Jurkat, Clone E6-1 (cell line): ENCODE measurements around the gene SYCP1. TPM values are rescaled to one million over a fixed set of nuclear protein-coding genes. Genes with fewer than 3 reads are reported as not detected.
"Not testable (repeated sequence)": the region's sequence is repeated elsewhere in the genome, so short reads cannot be mapped to it uniquely, and the experiment has no call there.

Experiments
- DNase-seq: peaks from one replicate; pipeline ENCODE4 v3.0.0-alpha.2; 2011; ENCODE audit warnings: low read depth, low spot score
- H3K4me3 ChIP-seq: 2 replicates; pipeline ENCODE4 v1.5.1; 2011; ENCODE audit warnings: mild to moderate bottlenecking, low read length, control low read depth, moderate library complexity
- polyA plus RNA-seq: library from polyadenylated mRNA; unstranded; fragments of >200 nt; gene quantifications from one replicate; pipeline ENCODE4 v1.2.1, GENCODE V29; 2012; ENCODE audit warnings: missing spikeins; ENCODE audit not compliant: insufficient read length, insufficient read depth

Gene SYCP1
- polyA plus RNA-seq, result not detected

- DNase-seq, result no peak
Observed at GRCh38 chr1:114854693-114855320, at the start of gene SYCP1. Gene SYCP1 (plus strand): TSS chr1:114854863. CDS start chr1:114855465, 602 bp downstream.

GRCh38 chr1:114819869-114820268 lies 34.8 kb upstream of the SYCP1 start:
- no peak for DNase-seq
- H3K4me3 ChIP-seq, result no peak overlapping the region

More at GRCh38 chr1:114854693-114855320, at the start of gene SYCP1:
- no peak within 1 kb of the TSS for H3K4me3 ChIP-seq

GRCh38 chr1:114820392-114820791 lies 34.3 kb upstream of the SYCP1 start:
- no peak overlapping the region for H3K4me3 ChIP-seq
- DNase-seq, result no peak

- no peak overlapping the region for H3K4me3 ChIP-seq
- DNase-seq, result no peak
Observed at GRCh38 chr1:114821978-114822377, 32.7 kb upstream of the SYCP1 start.

GRCh38 chr1:114828251-114828650 lies 26.4 kb upstream of the SYCP1 start:
- DNase-seq, result no peak
- H3K4me3 ChIP-seq, result no peak overlapping the region

- DNase-seq, result not testable (repeated sequence)
Observed at GRCh38 chr1:114830075-114830474, 24.6 kb upstream of the SYCP1 start.

GRCh38 chr1:114831276-114831994 lies 23.2 kb upstream of the SYCP1 start:
- no peak for DNase-seq
- H3K4me3 ChIP-seq, result no peak overlapping the region

More at GRCh38 chr1:114830075-114830474, 24.6 kb upstream of the SYCP1 start:
- not testable (repeated sequence) for H3K4me3 ChIP-seq

GRCh38 chr1:114832057-114832456 lies 22.6 kb upstream of the SYCP1 start:
- DNase-seq, result no peak
- H3K4me3 ChIP-seq, result no peak overlapping the region

- no peak for DNase-seq
- H3K4me3 ChIP-seq, result no peak overlapping the region
Observed at GRCh38 chr1:114833421-114833820, 21.2 kb upstream of the SYCP1 start.

- no peak for DNase-seq
- H3K4me3 ChIP-seq, result no peak overlapping the region
Observed at GRCh38 chr1:114844270-114844669, 10.4 kb upstream of the SYCP1 start.

GRCh38 chr1:114853584-114853983 lies 1.1 kb upstream of the SYCP1 start:
- DNase-seq, result no peak

GRCh38 chr1:114861384-114861783 lies 6.7 kb downstream of the SYCP1 start:
- DNase-seq, result no peak
- no peak overlapping the region for H3K4me3 ChIP-seq

More at GRCh38 chr1:114853584-114853983, 1.1 kb upstream of the SYCP1 start:
- no peak overlapping the region for H3K4me3 ChIP-seq

- DNase-seq, result no peak
- H3K4me3 ChIP-seq, result no peak overlapping the region
Observed at GRCh38 chr1:114892194-114892918, 37.7 kb downstream of the SYCP1 start.

GRCh38 chr1:114896795-114897194 lies 42.1 kb downstream of the SYCP1 start:
- H3K4me3 ChIP-seq, result no peak overlapping the region
- DNase-seq, result no peak

- no peak for DNase-seq
- H3K4me3 ChIP-seq, result no peak overlapping the region
Observed at GRCh38 chr1:114901814-114902213, 47.2 kb downstream of the SYCP1 start.

- DNase-seq, result no peak
- H3K4me3 ChIP-seq, result no peak overlapping the region
Observed at GRCh38 chr1:114902343-114902742, 47.7 kb downstream of the SYCP1 start.

GRCh38 chr1:114903480-114903879 lies 48.8 kb downstream of the SYCP1 start:
- H3K4me3 ChIP-seq, result no peak overlapping the region
- no peak for DNase-seq

GRCh38 chr1:114915720-114916119 lies 61.1 kb downstream of the SYCP1 start:
- not testable (repeated sequence) for H3K4me3 ChIP-seq, DNase-seq

GRCh38 chr1:114926607-114927006 lies 71.9 kb downstream of the SYCP1 start:
- no peak for DNase-seq
- H3K4me3 ChIP-seq, result no peak overlapping the region

GRCh38 chr1:114927401-114927800 lies 72.7 kb downstream of the SYCP1 start:
- DNase-seq, result no peak
- no peak overlapping the region for H3K4me3 ChIP-seq
